HG03108 (cell line): ENCODE measurements around the gene PDE10A.
A peak's percentile ranks its signal among the peaks of the same experiment; 100 is the strongest.

Experiments used
- ATAC-seq: cut with Tn5 transposase; IDR thresholded peaks from one replicate; pipeline ENCODE4 v1.9.1; 2021; ENCODE audit warnings: moderate library complexity; ENCODE audit not compliant: unreplicated experiment

The PDE10A gene

GRCh38 chr6:165662749-165663376 lies at the start of gene PDE10A:
TSS of gene PDE10A (minus strand) at chr6:165663241. CDS start at chr6:165662811, 430 bp downstream.
- no peak for ATAC-seq

GRCh38 chr6:165708985-165709576 lies 46.0 kb upstream of the PDE10A start:
- no peak for ATAC-seq

- ATAC-seq: no peak
These were observed 44.2 kb upstream of the PDE10A start for GRCh38 chr6:165707067-165707853.

- no peak for ATAC-seq
These were observed 42.9 kb upstream of the PDE10A start for GRCh38 chr6:165705941-165706340.

GRCh38 chr6:165704045-165704748 lies 41.2 kb upstream of the PDE10A start:
- ATAC-seq: no peak

- no peak for ATAC-seq
These were observed 39.6 kb upstream of the PDE10A start for GRCh38 chr6:165702669-165703068.

- ATAC-seq: peak; percentile 79
These were observed 38.7 kb upstream of the PDE10A start for GRCh38 chr6:165701564-165702354.

GRCh38 chr6:165701005-165701404 lies 38.0 kb upstream of the PDE10A start:
- no peak for ATAC-seq

GRCh38 chr6:165698868-165699267 lies 35.8 kb upstream of the PDE10A start:
- ATAC-seq: no peak

- no peak for ATAC-seq
These were observed 34.1 kb upstream of the PDE10A start for GRCh38 chr6:165697171-165697570.

- ATAC-seq: no peak
These were observed 32.9 kb upstream of the PDE10A start for GRCh38 chr6:165695722-165696515.

- no peak for ATAC-seq
These were observed 31.3 kb upstream of the PDE10A start for GRCh38 chr6:165694296-165694695.

- no peak for ATAC-seq
These were observed 29.1 kb upstream of the PDE10A start for GRCh38 chr6:165692106-165692653.

- no peak for ATAC-seq
These were observed 26.7 kb upstream of the PDE10A start for GRCh38 chr6:165689699-165690098.

- ATAC-seq: no peak
These were observed 23.7 kb upstream of the PDE10A start for GRCh38 chr6:165686596-165687365.

GRCh38 chr6:165685302-165685701 lies 22.3 kb upstream of the PDE10A start:
- ATAC-seq: no peak

- no peak for ATAC-seq
These were observed 21.3 kb upstream of the PDE10A start for GRCh38 chr6:165684333-165684732.

- no peak for ATAC-seq
These were observed 17.9 kb upstream of the PDE10A start for GRCh38 chr6:165680975-165681374.

GRCh38 chr6:165679326-165679725 lies 16.3 kb upstream of the PDE10A start:
- ATAC-seq: no peak
